AG09309 (cell line): ENCODE data around the gene C16orf95.

Experiments
- DNase-seq: peaks from one replicate; pipeline ENCODE4 v3.0.0-alpha.2; 2010; ENCODE audit warnings: low read depth
- H3K4me3 ChIP-seq: 2 replicates; pipeline ENCODE4 v1.5.1; 2011; ENCODE audit warnings: mild to moderate bottlenecking, low read depth, low read length, moderate library complexity; ENCODE audit not compliant: control insufficient read depth
- CTCF ChIP-seq: IDR thresholded peaks from 2 replicates; pipeline ENCODE4 v1.5.1; 2011; ENCODE audit warnings: mild to moderate bottlenecking, low read depth, low read length, inconsistent platforms; ENCODE audit not compliant: insufficient read depth, control insufficient read depth; ENCODE audit errors: missing control alignments

Gene C16orf95

GRCh38 chr16:87326151-87326571, 9.0 kb upstream of the C16orf95 start:
- H3K4me3 ChIP-seq = no peak overlapping the region
- no peak for DNase-seq
- TF ChIP-seq CTCF = no peak

GRCh38 chr16:87325423-87325858, 8.2 kb upstream of the C16orf95 start:
- DNase-seq = no peak
- TF ChIP-seq CTCF = no peak
- no peak overlapping the region for H3K4me3 ChIP-seq

- H3K4me3 ChIP-seq = no peak overlapping the region
- no peak for DNase-seq
- peak; percentile 75 for TF ChIP-seq CTCF
Observed at GRCh38 chr16:87324411-87325275, 7.5 kb upstream of the C16orf95 start.

GRCh38 chr16:87323727-87324410, 6.7 kb upstream of the C16orf95 start:
- no peak for DNase-seq
- no peak overlapping the region for H3K4me3 ChIP-seq
- no peak for TF ChIP-seq CTCF

- no peak for DNase-seq
- H3K4me3 ChIP-seq = no peak overlapping the region
- no peak for TF ChIP-seq CTCF
Observed at GRCh38 chr16:87322833-87323726, 5.9 kb upstream of the C16orf95 start.

- no peak overlapping the region for H3K4me3 ChIP-seq
- no peak for DNase-seq
Observed at GRCh38 chr16:87322360-87322759, 5.2 kb upstream of the C16orf95 start.

More at GRCh38 chr16:87322360-87322759, 5.2 kb upstream of the C16orf95 start:
- no peak for TF ChIP-seq CTCF
